GM18505 (cell line): Measurements from ENCODE around the gene DEFB119.
"Not testable (repeated sequence)": the region's sequence is repeated elsewhere in the genome, so short reads cannot be mapped to it uniquely, and the experiment has no call there.

Experiments used
- ATAC-seq: cut with Tn5 transposase; IDR thresholded peaks from one replicate; pipeline ENCODE4 v1.9.1; 2021; ENCODE audit not compliant: unreplicated experiment
- POLR2A ChIP-seq: IDR thresholded peaks from 4 replicates; pipeline ENCODE4 v1.6.1; 2011; ENCODE audit warnings: borderline replicate concordance; ENCODE audit not compliant: insufficient read depth, insufficient read length; ENCODE audit errors: extremely low read depth

The DEFB119 gene, protein sequence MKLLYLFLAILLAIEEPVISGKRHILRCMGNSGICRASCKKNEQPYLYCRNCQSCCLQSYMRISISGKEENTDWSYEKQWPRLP

DNA sequence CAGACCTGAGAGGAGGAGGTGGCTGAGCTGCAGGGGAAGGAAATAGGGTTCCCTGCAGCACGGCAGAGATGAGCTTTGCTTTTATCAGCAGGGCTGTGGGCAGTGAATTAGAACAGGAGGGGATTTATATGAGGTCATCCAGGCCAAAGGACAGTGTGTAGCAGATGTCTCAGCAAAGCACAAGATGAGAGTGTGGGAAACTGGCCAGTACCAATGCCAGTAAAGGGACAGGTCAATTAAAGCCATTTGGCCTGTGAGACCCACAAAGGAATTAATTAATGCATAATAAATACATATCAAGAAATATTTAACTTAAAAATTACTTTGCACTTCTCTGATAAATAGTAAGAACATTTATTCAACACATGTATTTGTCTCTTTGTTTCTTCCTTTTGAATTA lies at the start of gene DEFB119:
Gene DEFB119, minus strand, starts transcription at position 101 of the 400 bp plus-strand sequence. CDS start 107 bp downstream, outside the sequence.
- no peak for TF ChIP-seq POLR2A
- no peak for ATAC-seq

DNA sequence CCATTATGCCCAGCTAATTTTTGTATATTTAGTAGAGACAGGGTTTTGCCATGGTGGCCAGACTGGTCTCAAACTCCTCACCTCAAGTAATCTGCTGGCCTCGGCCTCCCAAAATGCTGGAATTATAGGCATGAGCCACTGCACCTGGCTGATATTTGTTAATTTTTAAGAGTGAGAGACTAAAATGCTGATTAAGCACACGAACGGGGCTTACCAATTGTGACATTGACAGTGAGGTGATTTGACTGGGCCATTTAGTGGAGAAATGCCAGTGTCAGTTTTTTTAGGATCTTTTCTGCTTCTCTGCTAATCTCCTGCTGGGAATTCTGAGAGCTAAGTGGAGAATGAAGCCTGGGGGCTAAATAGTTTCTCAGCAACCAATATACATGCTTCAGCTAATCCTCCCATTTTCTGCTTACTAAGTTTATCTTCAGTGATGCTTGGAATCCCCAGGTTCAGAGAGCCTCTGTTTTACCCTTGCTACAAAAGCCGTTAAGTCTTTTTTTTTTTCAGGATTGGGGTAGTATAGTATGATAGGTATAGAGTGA lies 40.3 kb upstream of the DEFB119 start:
- no peak for ATAC-seq
- no peak for TF ChIP-seq POLR2A

DNA sequence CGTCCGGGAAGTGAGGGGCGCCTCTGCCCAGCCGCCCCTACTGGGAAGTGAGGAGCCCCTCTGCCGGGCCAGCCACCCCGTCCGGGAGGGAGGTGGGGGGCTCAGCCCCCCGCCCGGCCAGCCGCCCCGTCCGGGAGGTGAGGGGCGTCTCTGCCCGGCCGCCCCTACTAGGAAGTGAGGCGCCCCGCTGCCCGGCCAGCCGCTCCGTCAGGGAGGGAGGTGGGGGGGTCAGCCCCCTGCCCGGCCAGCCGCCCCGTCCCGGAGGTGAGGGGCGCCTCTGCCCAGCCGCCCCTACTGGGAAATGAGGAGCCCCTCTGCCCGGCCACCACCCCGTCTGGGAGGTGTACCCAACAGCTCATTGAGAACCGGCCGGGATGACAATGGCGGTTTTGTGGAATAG lies 37.2 kb upstream of the DEFB119 start:
- ATAC-seq: not testable (repeated sequence)

DNA sequence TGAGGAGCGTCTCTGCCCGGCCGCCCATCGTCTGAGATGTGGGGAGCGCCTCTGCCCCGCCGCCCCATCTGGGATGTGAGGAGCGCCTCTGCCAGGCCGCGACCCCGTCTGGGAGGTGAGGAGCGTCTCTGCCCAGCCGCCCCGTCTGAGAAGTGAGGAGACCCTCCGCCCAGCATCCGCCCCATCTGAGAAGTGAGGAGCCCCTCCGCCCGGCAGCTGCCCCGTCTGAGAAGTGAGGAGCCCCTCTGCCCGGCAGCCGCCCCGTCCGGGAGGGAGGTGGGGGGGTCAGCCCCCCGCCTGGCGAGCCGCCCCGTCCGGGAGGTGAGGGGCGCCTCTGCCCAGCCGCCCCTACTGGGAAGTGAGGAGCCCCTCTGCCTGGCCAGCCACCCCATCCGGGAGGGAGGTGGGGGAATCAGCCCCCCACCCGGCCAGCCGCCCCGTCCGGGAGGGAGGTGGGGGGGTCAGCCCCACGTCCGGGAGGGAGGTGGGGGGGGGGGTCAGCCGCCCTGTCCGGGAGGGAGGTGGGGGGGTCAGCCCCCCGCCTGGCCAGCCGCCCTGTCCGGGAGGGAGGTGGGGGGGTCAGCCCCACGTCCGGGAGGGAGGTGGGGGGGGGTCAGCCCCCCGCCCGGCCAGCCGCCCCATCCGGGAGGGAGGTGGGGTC lies 36.6 kb upstream of the DEFB119 start:
- not testable (repeated sequence) for ATAC-seq

DNA sequence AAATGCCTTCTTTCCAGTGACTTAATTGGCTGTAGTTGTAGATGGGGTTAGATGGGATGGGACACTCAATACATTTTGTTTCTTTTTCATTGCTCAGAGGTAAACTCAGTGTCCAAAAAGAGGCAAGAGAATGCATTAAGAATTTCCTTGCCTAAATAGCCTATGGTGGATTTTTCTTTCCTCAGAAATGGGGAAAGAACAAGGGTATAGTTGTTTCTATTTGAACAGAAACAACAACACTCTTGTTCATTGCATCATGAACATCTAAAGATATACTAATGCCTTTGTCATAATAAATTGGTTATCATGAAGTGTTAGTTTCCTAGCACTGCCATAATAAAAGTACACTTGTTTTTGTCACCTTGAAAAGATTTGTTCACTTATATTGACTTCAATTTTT lies 35.4 kb upstream of the DEFB119 start:
- ATAC-seq: no peak
- no peak for TF ChIP-seq POLR2A

DNA sequence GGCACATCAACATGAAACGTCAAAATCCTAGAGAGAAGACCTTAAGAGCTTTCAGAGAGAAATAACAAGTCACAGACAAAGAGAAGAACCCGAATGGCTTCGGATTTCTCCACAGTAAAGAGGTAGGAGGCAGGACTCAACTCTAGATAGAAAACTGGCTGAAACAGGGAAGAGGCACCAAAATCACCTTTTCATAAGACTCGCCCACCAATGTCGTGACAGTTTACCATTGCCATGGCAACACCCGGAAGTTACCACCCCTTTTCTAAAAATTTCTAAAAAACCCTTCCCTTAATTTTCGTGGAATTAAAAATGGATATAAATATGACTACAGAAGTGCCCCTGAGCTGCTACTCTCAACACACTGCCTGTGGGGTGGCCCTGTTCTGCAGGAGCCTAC lies 27.9 kb upstream of the DEFB119 start:
- no peak for ATAC-seq
- no peak for TF ChIP-seq POLR2A

DNA sequence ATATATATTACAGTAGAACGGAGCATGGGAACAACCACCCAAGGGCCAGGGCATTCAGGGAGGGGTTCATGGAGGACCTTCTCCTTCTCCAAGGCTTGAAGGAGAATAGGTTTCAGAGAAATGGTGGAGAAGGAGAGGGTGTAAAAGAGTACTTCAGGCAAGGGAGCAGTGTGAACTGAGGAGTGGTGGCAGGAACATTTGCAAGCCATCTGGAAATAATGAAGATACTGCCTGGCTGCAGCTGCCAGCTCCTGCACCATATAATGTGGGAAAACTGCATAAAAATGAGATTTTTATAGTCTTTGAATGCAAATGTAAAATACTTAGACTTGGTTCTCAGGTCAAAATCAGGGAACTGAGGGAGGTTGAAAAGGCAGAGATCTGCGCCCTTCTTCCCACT lies 25.3 kb upstream of the DEFB119 start:
- ATAC-seq: no peak
- TF ChIP-seq POLR2A: no peak

DNA sequence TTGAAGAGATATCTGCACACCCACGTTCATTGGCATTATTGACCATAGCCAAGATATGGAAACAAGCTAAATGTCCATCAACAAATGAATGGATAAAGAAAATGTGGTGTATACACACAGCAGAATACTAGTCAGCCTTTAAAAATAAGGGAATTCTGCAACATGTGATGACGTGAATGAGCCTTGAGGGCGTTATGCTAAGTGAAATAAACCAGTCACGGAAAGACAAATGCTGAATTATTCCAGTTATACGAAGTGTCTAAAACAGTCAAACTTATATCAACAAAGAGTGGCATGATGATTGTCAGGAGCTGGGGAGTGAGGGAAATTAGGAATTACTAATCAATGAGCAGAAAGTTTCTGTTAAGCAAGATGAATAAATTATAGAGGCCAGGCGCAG lies 24.0 kb upstream of the DEFB119 start:
- no peak for ATAC-seq
- no peak for TF ChIP-seq POLR2A

DNA sequence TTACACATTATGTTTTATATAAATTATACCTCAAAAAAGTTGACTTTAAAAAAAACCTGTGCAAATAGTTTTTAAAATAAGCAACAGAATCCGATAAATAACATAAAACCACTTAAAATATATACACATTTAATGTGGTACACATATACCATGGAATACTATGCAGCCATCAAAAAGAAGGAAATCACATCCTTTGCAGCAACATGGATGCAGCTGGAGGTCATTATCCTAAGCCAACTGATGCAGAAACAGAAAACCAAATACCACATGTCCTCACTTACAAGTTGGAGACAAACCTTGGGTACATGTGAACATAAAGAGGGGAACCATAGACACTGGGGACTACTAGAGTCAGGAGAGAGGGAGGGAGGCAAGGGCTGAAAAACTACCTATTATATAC lies 19.6 kb upstream of the DEFB119 start:
- TF ChIP-seq POLR2A: no peak

DNA sequence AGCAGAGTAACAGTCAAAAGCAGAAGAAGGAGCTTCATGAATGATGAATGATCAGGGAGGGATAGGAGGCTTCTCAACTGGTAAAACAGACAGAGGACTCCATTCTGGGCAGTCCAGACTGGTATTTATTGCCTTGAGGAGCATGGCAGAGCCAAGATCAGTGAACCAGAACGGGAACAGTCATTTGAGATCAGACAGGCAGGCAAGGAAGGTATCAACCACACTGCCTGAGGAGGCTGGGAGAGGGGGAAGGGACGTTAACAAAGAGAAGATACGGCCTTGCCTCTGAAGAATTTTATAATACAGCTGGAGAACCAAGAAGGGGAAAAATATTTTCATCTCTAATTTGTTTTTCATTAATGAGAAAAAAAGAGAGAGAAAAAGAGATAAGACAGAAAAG lies 15.7 kb upstream of the DEFB119 start, which contains the start of gene DEFB121:
Gene DEFB121, minus strand, starts transcription at position 101 of the 400 bp plus-strand sequence. Its CDS starts 63 bp downstream, at position 38.
- TF ChIP-seq POLR2A: no peak
- no peak for ATAC-seq

More for the DNA sequence above, 19.6 kb upstream of the DEFB119 start:
- no peak for ATAC-seq

DNA sequence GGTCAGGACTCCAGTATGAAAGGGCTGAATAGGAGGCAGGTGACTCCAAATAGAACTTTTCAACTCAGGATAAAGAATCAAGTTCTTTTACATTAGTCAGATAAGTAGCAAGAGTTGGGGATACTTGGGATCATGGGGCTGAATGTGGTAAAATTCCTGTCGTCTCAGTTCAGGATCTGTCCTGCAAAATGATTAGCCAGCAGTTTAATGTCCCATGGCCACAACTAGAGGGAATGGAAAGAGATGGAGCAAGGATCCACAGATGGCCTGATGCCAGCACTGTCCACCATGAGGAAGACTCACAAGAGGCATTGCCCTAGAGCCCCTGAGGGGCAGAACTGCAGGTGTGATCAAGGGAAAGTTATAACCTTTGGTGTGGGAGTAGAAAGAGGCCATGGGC lies 13.5 kb upstream of the DEFB119 start:
- no peak for ATAC-seq
- no peak for TF ChIP-seq POLR2A

DNA sequence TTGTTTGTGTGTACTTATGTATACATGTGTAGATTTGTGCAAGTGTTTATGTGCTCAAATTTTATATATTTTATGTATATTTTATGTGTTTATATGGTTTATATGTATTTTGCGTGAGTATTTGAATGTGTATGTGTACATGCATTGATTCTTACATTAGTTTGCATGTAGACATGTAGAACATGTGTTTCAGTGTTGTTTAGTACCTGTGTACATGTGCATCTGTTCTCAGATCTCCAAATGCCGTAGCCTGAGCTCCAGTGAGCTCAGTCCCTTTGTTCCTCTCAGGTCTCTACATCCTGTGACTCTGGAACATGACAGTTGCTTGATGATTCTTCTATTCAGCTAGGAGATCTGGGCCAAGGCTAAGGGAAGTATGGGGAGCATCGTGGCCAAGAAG lies 4.5 kb upstream of the DEFB119 start:
- no peak for ATAC-seq

DNA sequence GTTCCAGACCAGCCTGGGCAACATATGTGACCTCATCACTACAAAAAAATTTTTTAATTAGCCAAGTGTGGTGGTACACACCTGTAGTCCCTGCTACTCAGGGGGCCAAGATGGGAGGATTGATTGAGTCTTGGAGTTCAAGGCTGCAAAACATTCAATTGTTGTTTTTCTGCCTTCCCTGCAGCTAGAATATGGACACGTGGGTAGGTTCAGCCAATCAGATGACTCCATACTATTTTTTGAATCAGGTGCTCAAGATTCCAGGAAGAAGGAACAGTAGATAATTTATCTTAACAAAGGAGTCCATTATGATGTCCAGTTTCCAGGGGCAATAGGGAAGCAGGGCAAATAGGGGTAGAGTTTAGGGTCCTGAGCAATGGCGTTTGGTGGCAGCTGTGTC lies 2.4 kb upstream of the DEFB119 start:
- no peak for ATAC-seq
- no peak for TF ChIP-seq POLR2A

More for the DNA sequence above, 4.5 kb upstream of the DEFB119 start:
- no peak for TF ChIP-seq POLR2A

DNA sequence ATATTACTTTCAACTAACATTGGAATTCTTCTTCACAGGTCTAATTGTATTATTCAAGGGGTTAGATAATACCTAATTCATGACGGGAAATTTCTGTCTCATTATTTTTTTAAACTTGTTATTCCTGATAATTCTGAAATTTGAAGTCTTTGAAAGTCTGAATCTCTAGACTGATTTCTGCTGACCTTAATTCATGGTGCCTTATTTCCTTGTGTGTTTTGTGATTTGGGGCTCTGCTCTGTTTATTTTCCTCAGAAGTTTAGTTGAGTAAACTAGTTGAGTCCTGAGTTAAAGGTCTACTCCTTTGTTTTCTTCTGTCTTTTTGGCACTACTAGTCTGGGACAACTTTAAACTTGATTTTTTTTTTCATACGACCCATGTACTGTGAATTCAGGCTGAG lies 16.0 kb downstream of the DEFB119 start:
- TF ChIP-seq POLR2A: no peak
- no peak for ATAC-seq

DNA sequence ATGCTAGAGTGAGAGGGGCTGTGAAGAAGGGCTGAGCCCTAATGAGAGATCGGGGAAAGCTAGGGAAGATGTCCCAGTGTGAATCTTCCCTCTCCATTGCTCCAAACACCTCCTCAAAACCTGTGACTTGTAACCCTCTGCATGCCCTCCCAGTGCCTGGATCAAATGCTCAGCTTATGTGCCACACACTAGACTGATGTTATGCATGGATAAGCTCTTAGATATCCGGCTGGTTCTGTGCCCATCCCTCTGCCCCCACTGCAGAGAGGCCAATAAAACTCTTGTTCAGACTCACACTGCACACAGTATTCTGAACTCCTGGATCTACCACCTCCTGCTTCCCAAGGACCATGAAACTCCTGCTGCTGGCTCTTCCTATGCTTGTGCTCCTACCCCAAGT lies 22.1 kb downstream of the DEFB119 start, which contains the start of gene DEFB118:
Gene DEFB118, plus strand, starts transcription at position 301 of the 400 bp plus-strand sequence. Its CDS starts 50 bp downstream, at position 351.
- TF ChIP-seq POLR2A: no peak
- ATAC-seq: no peak

DNA sequence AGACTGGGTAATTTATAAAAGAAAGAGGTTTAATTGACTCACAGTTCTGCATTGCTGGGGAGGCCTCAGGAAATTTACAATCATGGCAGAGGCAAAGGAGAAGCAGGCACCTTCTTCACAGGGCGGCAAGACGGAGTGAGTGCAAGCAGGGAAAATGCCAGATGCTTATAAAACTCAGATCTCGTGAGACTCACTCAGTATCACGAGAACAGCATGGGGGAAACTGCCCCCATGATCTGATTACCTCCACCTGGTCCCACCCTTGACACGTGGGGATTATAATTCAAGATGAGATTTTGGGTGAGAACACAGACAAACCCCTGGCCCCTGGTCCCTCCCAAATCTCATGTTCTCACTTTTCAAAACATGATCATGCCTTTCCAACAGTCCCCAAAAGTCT lies 26.1 kb downstream of the DEFB119 start:
- ATAC-seq: not testable (repeated sequence)
